Measurements from ENCODE around the gene TEKT3.

Gene TEKT3

GRCh38 chr17:15269087-15269779 is 72.2 kb downstream of the TEKT3 start:
- no peak for DNase-seq (ENCODE audit: low read depth, low spot score)
- H3K27ac ChIP-seq: no peak overlapping the region

DNA sequence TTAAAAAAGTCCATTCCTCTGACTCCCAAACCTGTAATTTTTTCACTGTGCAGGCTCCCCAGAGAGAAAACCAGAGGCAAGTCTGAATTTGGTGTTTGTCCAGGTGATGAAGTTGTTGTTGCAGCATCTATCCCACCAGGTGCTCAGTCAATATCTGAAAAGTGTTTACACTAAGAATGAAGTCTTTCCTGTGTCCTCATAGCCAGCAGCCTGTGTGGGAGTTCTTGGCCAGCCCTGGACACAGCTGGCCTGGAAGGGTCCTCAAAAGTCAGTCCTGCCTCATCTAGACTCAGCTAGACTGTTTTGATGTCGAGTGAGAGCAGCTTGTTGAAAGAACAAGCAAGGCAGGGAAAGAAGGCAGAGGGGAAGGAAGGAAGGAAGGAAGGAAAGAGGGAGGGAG is 72.9 kb downstream of the TEKT3 start:
- DNase-seq (ENCODE audit: low read depth, low spot score): no peak
- H3K27ac ChIP-seq: no peak overlapping the region

- no peak for DNase-seq (ENCODE audit: low read depth, low spot score)
- no peak overlapping the region for H3K27ac ChIP-seq
Measured at GRCh38 chr17:15267996-15268395, 73.4 kb downstream of the TEKT3 start.

- no peak for DNase-seq (ENCODE audit: low read depth, low spot score)
- H3K27ac ChIP-seq: no peak overlapping the region
Measured at GRCh38 chr17:15266325-15267125, 74.9 kb downstream of the TEKT3 start.

- DNase-seq (ENCODE audit: low read depth, low spot score): no peak
- no peak within 1 kb of the TSS for H3K27ac ChIP-seq
Measured at GRCh38 chr17:15265131-15265530, 76.3 kb downstream of the TEKT3 start, which contains the start of gene PMP22. Gene PMP22 (minus strand): TSS chr17:15265326. CDS start chr17:15260727, 4,599 bp downstream.

DNA sequence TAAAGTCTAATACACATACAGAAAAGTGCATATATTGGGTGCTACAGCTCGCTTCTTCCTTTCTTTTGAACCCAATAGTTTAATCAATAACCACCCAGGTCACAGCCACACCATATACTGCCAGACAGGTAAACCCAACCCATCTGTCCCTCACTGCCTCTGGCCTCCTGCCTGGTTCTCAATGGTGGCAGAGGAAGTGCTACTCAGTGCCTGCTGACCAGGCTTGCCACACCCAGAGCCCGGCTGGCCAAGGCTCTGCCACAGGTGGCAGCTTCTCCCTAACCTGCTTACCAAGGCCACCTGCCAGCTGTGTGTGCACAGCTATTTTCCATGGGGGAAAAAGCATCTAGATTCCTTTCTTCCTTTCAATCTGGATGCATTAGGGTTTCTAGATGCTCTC is 76.9 kb downstream of the TEKT3 start:
- H3K27ac ChIP-seq: no peak overlapping the region
- no peak for DNase-seq (ENCODE audit: low read depth, low spot score)

DNA sequence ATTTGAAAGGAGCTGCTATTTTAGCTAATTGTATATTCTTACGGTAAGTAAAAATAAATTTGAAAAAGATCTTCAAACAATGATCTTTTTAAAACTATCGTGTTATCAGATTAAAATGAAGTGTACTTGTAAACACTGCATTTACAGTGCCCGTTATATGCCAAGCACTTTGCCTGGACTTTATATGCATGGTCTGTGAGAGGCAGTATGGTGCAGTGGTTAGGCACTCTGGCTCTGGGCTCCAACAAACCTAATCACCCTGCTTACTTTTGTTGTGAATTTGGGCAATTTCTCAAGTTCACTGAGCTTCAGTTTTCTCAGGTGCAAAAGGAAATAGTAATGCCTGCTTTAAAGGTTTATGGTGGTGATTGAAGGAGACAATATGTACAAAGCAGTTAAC is 77.7 kb downstream of the TEKT3 start:
- no peak overlapping the region for H3K27ac ChIP-seq

GRCh38 chr17:15263206-15263579 is 78.2 kb downstream of the TEKT3 start:
- no peak overlapping the region for H3K27ac ChIP-seq
- DNase-seq (ENCODE audit: low read depth, low spot score): no peak

More for the DNA sequence above, 77.7 kb downstream of the TEKT3 start:
- DNase-seq (ENCODE audit: low read depth, low spot score): no peak

DNA sequence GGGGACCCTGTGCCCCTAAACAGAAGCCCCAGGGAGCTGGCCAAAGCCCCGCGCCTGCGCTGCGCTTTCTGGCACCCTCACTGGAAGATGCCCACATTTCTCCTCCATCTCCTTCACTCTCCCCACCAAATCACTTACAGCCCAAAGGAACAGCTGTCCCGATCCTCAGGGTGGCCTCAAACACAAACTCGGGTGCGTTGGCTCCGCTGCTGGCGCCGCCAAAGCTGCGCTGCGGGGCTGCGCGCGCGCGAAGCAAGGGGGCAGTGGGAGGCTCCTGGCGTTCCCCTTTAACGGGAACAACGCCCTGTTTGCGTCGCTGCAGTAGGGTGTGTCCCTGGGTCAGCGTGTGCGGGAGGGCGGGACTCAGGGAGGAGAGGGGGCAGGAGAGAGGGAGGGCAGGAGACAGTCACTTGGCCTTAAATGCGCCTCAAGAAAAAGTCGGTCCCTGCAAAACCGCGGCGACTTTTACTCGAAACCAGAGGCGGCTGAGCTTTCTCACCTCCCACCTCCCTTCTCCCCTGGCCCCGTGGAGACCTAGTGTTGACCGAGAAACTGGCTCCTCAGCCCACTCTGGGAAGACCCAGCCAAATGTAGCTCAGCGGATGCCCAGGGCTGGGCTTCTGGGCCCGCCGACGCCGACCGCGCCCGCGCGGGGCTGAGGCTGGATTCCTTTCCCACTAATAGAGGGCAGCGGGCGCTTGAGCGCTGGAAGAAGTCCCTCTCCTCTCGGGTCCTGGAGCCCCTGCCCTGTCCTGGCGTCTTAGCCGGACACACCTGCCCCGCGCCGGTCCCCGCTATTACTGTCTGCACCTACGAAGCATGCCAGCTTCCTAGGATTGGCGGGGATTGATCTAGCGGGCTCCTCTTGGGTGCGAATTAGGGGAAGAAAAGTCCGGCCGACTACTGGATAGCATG is 78.8 kb downstream of the TEKT3 start:
- no peak for DNase-seq (ENCODE audit: low read depth, low spot score)
- no peak overlapping the region for H3K27ac ChIP-seq

DNA sequence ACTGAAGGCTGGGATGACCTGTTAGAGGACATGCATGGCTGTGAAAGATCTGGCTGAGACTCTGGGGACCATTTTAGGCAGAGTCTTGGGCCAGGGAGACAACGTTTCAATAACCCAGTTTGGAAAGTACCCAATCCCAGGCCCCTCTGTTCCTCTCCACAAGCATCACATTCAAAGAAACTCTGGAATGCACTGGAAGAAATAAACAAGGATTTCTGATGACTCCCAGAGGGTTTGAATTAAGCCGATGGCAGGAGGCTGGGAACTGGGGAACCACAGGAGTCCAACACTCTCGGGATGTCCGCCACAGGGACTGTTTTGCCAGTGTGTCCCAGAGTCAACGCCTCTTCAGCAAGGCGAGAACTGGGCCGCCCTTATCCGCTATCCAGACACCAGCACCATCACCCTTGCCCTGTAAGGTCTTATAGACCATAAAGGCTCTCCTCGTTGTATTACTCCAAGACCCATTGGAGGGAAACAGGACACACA is 79.6 kb downstream of the TEKT3 start:
- no peak for DNase-seq (ENCODE audit: low read depth, low spot score)
- no peak overlapping the region for H3K27ac ChIP-seq

- no peak for DNase-seq (ENCODE audit: low read depth, low spot score)
- H3K27ac ChIP-seq: no peak overlapping the region
Measured at GRCh38 chr17:15261258-15261801, 80.1 kb downstream of the TEKT3 start.

- DNase-seq (ENCODE audit: low read depth, low spot score): no peak
- no peak overlapping the region for H3K27ac ChIP-seq
Measured at GRCh38 chr17:15260376-15261257, 80.8 kb downstream of the TEKT3 start.

DNA sequence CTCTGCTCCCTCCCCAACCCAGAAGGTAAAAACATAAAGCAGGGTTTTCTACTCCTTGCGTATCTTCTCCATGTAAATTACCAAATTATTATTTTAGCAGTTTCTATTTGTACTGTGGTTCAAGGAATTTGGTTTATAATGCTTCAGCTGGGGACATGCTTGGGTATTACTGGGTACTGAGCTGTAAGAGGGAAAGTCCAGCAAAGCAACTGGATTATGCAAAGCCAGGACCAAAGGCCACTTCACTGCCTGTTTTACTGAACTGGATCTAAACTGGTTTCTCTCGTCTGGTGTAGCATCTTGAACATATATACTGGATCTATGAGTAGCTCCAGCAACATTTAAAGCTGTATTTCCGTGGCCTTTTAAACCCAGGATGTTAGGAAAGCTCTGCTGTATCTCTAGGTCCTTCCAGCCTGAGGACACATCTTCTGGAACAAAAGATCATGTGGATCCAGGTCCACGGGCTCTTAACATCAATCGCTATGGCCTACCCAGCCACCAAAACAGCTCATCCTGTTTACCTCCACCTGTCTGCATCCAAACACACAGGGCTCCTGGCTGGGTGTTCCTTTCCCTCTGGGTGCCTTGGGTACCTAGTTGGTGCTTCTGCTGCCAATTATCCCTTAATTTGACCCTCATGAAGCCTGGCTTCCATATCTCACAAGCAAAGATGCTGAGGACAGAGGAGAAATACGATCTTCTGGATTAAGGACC is 83.4 kb downstream of the TEKT3 start:
- no peak overlapping the region for H3K27ac ChIP-seq

GRCh38 chr17:15257258-15257788 is 84.1 kb downstream of the TEKT3 start:
- H3K27ac ChIP-seq: no peak overlapping the region
- no peak for DNase-seq (ENCODE audit: low read depth, low spot score)

More for the DNA sequence above, 83.4 kb downstream of the TEKT3 start:
- DNase-seq (ENCODE audit: low read depth, low spot score): no peak

GRCh38 chr17:15256689-15257088 is 84.7 kb downstream of the TEKT3 start:
- DNase-seq (ENCODE audit: low read depth, low spot score): no peak
- no peak overlapping the region for H3K27ac ChIP-seq

DNA sequence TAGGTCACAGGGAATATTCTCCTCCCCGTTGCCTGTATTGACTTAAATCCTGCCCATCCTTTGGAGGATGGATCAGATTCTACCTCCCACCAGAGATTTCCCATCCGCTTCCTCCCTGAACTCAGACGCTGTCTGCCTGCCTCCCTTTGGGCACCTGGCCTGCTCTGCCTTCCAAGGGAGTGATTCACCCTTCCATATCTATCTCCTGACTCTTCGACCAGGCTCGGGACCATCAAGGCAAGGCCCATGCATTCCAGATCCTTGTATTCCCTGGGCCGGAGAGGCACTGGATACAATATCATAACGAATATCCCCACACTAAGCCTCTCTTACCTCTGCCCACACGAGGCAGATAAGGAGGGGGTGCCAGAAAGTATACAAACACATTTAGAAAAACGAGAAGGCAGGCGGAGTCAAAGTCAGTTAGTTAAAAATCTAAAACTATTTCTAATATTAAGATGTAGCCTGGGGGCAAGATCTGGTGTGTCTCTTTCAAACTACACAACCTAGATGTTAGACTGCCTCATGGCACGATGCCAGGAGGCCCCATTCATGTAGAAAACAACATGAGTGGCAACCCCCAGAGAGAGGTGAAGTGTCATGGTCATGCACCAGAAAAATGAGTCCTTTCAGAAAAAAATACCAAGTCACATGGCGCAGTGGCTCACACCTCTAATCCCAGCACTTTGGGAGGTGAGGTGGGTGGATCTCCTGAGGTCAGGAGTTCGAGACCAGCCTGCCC is 85.5 kb downstream of the TEKT3 start:
- DNase-seq (ENCODE audit: low read depth, low spot score): no peak
- no peak overlapping the region for H3K27ac ChIP-seq

All from epithelial cell of prostate (primary cell).